Cerebellar cortex (tissue), 1 donor: ENCODE measurements around the gene RNF41.
"Not testable (repeated sequence)": the region's sequence is repeated elsewhere in the genome, so short reads cannot be mapped to it uniquely, and the experiment has no call there.

ENCODE experiments used
- DNase-seq: peaks from one replicate; pipeline ENCODE4 v3.0.0-alpha.2; 2015; ENCODE audit warnings: low spot score

The RNF41 gene

DNA sequence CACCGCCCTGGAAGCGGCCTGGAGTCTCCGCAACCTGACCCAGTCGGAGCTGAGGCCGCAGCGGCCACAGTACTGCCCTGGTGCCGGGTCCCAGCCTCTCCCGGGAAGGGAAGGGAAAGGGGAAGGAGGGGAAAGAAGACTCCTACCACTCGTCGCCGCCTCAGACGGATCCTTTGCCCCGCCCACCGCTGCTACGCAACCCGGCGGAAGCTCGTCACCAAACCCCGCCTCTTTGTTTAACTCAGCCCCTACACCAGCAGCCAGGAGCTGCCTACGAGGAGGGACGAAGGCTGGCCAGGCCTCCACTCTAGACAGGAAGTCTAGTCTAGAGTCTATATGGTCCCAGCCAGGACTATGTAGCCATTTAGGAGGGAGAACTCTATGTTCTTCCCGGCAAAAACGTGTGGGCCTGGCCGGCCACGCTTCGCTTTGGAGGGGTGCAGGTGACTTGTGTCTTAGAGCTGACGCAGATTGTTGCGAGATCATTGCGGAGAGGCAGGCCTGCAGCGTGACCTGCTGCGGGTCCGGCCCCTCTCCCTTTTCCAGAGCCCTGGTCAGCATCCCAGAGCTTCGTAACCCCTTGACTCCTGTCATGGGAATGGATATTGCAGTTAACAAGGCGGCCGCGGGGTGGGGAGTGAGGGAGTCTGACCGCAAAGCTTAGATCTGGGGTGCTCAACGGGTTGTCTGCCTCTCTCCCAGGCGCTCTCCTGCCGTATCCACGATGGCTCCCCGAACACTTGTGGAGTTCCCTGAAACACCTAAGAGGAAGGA, at the start of gene RNF41:
Gene RNF41, minus strand, starts transcription at position 166 of the 774 bp plus-strand sequence. CDS start 7,875 bp downstream, outside the sequence.
- DNase-seq: peak; percentile 99

DNA sequence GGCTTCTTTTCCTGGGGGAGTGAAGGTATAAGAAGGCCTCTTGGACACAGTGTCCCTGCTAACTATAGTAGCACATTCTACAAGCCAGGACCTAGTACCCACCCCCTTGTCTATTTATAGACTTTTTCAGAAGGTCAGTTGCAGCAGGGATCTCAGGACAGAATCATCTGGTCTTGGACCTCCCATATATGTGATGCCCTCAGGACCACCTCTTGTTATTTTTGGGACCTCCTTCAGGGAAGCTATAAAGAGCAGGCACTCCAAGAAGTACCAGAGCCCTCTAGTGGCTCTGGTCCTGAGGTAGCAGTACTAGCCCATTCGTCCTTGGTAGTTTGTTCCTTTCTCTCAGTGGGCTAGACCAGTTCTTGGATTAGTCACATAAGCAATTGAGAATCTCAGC, 49.3 kb upstream of the RNF41 start:
- peak; percentile 51 for DNase-seq

DNA sequence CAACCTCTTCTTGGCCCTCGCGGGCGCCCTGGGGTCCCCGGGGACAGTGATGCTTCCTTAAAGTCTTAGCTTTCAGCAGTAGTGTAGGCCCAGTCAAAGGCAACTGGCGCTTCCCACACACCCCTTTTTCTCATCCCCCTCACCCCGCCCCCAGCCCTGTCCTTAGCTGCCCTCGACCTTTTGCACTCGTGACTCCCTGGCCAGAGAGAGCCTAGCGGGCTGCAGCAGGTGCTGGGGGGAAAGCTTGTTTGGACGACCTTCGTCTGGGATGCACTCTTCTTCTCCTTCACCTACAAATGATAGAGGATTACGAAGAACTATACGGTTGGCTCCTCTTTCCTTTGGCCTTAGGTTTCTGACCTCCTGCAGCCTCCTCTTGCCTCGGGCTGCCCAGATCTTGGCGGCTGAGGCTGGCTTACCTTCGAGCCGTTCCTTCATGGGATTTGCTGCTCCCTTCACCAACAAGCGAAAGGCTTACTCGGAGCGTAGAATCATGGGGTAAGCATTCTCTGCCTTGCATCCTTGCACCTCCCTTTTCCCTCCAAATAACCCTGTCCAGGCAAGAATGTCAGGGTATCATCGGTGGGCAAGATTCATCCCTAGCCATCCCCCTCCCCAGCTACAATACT, 45.8 kb upstream of the RNF41 start:
- peak; percentile 55 for DNase-seq

DNA sequence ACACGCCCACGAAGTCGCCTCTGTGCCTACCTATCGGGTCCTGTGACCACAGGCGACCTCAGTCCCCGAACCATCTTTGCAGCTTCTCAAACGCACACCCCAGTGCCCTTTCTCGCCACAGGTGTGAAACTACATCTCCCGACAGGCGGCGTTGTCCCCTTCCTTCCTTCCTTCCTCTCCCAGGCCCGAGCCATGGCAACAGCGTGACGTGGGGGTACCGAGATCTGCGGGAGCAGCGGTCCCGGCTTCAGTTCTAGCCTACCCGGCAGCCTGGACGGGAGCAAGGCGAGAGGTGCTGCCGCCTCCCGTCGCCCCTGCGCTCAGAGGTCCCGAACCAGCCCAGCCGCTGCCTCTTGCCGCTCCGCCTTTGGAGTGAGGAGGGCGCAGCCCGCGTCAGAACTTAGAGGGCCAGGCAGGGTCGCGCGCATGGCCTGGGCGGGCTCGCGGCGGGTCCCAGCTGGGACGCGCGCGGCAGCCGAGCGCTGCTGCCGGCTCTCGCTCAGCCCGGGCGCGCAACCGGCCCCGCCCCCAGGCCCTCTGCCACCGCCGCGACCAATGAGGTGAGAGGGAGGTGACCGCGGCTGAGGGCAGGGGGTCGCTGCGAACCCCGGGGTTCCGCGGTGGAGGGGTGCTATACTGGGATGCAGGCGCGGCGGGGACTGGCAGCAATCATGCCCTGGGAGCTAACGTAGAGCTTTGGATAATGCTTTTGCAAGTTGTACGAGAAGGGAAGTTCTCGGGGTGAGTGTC, 45.1 kb upstream of the RNF41 start, which contains the start of gene COQ10A:
Gene COQ10A, plus strand, starts transcription at position 250 of the 750 bp plus-strand sequence. Its CDS starts 177 bp downstream, at position 427.
- DNase-seq: peak; percentile 95

DNA sequence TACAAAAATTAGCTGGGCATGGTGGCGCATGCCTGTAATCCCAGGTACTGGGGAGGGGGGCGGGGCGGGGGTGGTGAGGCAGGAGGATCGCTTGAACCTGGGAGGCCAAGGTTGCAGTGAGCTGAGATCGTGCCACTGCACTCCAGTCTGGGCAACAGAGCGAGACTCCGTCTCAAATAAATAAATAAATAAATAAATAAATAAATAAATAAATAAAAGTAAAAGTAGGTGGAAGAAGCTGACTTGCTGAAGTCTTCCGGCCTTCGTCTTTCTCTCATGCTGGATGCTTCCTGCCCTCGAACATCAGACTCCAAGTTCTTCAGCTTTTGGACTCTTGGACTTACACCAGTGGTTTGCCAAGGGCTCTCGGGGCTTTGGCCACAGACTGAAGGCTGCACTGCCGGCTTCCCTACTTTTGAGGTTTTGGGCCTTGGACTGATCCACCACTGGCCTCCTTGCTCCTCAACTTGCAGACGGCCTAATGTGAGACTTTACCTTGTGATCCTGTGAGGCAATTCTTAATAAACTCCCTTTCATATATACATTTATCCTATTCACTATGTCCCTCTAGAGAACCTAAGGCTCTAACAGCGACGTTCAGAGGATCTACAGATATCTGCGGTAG, 44.5 kb upstream of the RNF41 start:
- not testable (repeated sequence) for DNase-seq

DNA sequence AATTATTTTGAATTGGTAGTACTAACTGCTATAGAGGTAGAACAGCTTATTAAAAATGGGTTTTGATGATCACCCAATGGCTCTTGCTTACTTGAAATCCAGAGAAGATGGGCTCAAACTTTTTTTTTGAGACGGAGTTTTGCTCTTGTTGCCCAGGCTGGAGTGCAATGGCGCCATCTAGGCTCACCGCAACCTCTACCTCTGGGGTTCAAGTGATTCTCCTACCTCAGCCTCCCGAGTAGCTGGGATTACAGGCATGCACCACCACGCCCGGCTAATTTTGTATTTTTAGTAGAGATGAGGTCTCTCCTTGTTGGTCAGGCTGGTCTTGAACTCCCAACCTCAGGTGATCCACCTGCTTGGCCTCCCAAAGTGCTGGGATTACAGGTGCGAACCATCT, 41.2 kb upstream of the RNF41 start:
- not testable (repeated sequence) for DNase-seq

DNA sequence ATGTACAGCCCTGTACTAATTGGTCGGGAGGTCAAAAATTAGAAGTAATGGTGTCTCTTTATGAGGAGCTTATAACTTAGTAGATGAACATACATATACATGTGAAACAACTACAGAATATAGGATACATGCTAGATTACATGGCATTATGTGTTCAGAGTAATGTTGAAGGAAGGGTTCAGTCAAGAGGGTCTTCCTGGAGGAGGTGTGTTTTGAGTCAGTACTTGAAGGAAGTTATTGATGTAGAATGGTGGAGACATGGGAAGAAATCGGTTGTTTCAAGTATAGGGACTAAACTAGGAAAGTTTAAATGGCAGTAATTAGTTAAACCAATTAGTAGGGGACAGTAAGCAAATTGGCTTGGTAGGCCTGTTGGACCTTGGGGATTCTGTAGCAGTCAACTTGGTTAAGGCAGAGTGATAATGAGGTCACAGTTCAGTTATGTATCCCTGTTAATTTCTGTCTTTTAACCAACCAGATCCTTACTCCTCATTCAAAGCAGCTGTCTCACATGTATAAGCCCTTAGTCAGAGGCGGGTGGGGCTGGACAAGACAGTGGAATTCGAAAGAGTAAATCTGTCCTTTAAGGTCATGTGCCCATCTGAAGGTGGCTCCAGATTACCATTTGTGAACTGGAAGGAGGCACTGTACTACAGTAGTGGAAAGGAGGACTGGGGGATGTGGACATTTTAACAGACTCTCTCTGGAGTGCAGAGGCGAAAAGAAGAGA, 39.9 kb upstream of the RNF41 start:
- DNase-seq: no peak

DNA sequence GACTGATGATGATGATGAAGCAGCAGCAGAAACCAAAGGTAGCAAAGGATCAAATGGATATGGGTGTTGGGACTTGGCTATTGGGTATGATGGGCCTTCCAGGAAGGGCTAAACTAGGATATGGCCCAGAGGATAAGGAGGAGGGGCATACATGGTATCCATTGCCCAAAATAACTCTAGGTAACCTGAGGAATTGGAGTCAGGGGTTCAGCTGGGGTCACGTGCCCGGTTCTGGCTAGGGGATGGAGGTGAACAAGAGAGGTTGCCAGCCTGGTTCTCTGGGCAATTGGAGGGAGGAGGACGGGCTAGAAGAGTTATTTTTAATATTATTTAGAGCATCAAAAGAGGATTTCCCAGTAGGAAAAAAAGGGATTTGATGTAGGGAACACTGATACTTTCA, 39.2 kb upstream of the RNF41 start:
- DNase-seq: no peak

DNA sequence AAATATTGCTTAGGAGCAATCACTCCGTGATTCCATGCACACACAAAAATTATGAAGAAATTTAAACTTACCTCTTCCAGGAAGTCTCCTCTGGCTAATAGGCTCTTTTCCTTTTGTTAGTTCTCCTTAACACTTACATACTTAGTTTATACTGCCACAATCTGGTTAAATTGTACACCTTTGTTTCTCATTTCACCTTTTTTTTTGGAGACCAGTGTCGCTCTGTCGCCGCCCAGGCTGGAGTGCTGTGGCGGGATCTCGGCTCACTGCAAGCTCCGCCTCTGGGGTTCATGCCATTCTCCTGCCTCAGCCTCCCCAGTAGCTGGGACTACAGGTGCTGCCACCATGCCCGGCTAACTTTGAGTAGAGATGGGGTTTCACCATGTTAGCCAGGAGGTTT, 38.7 kb upstream of the RNF41 start:
- no peak for DNase-seq

DNA sequence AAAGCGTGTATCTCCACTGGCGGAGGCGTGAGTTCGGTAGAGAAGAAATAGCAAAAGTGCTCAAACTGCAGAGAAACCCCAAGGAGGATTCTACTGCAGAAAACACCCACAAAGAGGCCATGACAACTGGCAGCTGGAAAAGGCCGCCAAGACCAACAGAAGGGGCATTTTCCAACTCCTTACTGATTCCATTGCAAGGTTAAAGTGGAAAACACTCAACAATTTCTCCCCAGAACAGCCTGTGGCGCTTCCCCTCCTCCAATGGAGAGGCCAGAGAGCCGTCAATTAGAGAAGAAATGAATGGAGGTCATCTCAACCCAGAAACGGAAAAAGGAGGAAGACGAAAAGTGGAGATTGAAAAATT, 37.1 kb upstream of the RNF41 start:
- DNase-seq: no peak

DNA sequence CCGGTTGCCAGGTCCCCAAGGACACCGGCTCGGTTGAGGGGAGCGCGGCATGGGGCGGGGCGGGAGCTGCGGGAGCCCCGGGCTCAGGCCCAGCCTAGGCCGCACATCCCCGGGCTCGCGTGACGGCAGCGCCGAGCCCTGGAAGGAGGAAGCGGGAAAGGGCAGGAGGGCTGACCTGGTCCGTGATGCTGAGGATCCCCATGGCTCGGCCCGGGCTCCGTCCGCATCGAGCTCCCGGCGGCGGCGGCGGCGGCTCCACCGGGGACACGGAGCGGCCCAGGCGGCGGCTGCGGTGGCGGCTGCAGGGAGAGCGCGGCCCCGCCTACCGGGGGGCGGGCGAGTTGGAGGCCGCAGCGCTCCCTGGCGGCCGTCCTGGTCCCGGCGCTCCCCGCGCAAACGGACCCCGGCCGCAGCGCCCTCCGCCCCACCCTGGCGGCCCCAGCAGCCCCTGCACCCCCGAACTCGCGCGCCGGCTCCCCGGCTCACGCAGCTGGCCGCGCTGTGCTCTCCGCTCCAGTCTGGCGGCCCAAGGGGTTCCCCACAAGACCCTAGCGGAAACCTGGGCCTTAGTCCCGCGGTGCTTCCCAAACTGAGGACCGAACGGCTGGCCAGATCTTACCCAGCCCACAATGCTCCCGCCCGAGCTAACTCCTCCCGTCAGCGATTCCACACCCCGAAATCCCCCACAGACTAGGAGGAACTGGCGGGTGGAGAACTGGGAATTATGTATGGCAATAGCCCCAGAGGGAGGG, 36.5 kb upstream of the RNF41 start, which contains the start of gene ANKRD52:
Gene ANKRD52, minus strand, starts transcription at position 317 of the 752 bp plus-strand sequence. Its CDS starts 115 bp downstream, at position 202.
- peak; percentile 76 for DNase-seq

DNA sequence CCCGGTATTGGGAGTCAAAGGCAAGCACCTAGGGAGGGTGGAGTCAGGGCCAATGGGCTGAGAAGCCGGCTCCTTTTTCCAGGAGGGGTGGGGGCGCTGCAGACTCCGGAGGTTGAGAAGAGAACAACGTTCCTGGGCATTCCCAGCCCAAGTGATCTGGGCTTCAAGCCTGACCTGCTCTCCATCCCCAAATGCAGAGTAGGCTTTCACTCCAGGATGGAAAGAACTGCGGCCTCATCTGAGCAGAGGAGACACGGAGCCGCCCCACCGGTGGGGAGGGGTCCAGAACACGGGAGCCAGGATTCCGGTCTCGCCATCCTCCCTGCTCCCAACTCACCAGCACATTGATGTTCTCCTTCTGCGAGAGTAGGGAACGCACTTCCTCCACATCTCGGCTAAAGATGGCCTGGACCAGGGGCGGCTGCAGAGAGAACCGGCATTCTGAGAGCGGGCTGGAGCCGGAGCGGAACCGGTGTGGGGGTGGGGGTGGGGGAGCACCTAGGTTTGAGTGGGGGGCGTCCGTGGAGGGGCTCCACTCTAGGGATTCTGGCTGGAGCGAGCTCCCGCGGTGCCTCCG, 35.9 kb upstream of the RNF41 start:
- DNase-seq: peak; percentile 46

DNA sequence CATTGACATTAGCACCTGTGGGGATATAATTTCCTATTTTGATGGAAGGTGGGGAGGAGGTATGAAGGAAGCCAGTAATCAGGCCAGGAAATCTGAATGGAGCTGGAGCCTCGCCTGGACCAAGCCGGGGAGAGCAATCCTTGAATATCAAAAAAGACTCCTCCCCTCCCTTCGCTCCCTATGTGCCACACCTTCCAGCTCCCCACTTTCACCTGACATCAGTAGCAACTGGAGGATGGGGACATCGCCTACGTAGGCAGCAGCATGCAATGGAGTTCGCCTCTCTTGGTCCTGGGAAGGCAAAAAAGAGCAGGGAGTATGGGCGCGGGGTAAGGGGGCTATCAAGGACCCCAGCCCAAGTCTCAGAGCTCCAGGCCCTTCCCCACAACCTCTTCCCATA, 35.3 kb upstream of the RNF41 start:
- no peak for DNase-seq

DNA sequence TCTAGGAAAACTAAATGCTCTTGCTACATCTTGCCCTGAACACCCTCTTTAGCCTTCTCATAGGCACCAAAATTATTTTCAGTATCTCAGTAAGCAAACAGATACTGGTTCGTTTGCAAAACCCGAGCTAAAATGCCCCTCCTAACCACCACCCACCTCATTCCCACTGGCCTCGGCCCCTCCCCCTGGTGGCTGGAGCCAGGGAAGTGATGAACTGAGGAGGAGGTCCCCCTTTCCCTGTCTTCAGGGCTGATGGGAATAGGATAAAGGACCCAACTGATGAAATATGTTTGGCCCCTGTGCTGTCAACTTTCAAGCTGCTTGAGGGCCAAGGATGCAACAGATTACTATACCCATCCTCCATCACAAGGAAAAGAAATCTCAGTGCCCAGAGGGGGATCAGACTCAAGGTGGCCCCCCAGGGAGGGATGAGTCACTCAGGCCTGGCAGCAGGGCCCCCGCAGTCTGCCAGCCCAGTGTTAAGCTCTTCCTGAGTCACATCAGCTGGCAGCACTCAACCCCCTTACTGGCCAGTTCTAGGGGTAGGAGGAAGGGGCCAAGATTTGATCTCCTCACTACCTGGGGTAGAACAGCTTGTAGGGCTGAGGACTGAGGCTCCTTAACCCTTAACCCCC, 34.7 kb upstream of the RNF41 start:
- DNase-seq: no peak

DNA sequence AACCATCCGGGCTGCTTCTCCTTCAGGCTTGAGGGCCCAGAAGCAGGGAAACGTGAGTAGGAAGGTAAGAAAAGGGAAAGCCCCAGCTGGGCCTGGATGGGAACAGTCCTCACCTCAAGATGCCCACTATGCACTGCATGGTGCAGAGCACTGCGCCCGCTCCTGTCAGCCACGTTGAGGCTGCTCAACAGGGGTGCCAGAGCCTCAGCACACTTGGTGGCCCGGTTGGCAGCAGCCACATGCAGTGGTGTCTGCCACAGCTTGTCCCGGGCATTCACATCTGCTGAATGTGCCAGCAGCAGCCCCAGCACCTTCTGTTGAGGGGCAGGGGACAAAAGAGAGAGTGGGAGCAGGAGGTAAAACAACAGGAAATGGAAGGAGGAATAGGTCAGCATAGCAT, 33.9 kb upstream of the RNF41 start:
- DNase-seq: no peak

DNA sequence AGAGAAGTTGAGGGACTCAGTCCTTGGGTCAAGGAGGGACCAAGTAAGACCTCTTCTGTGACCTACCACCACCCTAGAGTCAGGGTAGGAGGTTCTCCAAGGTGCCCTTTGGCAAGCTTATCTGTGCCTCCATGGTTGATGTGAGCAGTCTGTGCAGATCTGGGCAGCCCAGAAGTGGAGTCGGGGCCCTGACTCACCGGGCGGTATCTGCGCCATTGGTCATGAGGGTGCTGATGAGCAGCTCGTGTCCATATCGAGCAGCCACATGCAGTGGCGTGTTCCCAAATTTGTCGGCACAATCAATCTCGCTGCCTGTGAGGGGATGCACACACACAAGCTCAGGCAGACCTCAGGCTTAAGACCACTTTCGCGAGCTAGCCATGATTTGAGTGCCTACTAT, 31.4 kb upstream of the RNF41 start:
- no peak for DNase-seq

DNA sequence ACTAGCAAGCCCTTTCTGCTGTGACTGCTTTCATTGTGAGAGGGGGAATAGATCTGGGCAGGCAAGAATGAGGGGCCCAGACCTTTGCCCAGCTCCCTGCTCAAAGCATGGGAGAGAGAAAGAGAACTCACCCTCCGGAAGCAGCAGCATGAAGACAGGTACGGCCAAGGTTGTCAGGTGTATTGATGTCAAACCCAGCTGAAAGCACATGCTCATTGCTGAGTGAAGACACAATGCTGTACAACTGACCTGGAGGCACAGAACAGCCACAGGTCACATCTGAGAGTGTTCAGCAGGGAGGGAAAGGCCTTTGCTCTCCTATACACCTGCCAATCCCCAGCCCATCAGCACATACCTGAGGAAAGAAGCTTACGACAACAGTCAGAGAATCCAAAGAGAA, 30.9 kb upstream of the RNF41 start:
- DNase-seq: no peak

DNA sequence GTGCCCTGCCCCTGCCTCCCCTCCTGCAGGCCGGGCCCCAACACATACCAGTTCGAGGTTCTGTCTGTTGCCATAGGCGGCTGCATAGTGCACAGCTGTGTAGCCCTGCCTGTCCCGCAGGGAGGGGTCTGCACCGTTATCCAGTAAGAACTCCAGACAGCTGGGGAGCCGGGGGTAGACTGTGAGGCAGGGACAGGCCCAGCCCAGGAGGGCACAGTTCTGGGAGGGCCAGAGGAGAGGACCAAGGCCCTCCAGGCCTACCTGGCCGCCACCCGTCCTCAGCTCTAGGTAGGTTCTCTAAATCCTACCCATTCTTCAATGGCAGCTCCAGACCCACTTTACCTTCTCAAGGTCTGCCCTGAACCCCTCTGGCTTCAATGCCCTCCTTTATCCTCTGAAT, 27.0 kb upstream of the RNF41 start:
- DNase-seq: no peak

DNA sequence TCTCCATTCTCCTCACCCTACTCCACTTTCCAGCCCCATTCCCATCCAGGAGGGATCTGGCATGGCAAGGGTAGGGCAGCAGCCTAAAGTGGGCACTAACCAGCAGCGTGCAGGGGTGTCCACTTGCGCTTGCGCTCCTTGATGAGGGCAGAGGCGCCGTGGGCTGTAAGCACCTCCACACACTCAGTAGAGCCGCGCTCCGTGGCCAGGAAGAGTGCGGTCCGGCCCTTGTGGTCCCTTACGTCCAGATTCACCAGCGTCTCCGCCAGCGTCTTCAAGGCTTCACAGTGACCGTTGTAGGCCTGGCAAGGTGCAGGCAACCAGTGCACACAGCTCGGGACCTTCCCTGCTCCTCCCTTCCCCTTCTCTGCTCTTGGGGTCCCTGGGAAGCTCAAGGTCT, 26.2 kb upstream of the RNF41 start:
- DNase-seq: no peak

DNA sequence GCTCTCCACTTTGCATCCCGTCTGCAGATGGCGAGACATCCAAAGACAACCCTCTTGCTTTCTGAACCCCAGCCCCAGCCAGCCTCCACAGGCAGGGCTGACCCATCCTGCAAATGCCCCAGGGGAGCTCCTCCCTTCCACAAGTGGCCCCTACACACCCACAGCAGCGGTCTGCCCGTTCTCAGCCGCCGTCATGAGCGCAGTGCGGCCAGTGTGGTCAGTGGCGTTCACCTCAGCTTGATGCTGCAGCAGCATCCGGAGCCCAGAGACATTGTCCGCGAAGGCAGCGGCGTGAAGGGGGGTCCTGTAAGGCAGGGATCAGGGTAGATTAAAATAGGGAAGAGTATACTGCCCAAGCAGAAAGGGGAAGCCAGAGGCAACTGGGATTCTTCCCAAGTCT, 22.8 kb upstream of the RNF41 start:
- no peak for DNase-seq
